CD14-positive monocyte (primary cell): ENCODE data around the gene RDH12. TPM values are rescaled to one million over a fixed set of nuclear protein-coding genes. Genes with fewer than 3 reads are reported as not detected.
A peak's percentile ranks its signal among the peaks of the same experiment; 100 is the strongest.

Source experiments
- DNase-seq, 3 donors: peaks; one replicate each; pipeline ENCODE4 v3.0.0-alpha.2; 2011 to 2022
- H2AFZ ChIP-seq: 2 replicates; pipeline ENCODE4 v1.6.0; 2012; ENCODE audit warnings: mild to moderate bottlenecking, low read depth, low read length, inconsistent platforms; ENCODE audit not compliant: insufficient read depth, poor library complexity, severe bottlenecking
- H3K27ac ChIP-seq, 2 donors: 1 replicate in 1 of 2; 2 replicates in 1 of 2; pipeline ENCODE4 v1.5.1; 2012 to 2013; ENCODE audit warnings: low read length in 2 of 2, control low read depth in 1 of 2, inconsistent platforms in 1 of 2, low read depth in 1 of 2, mild to moderate bottlenecking in 1 of 2
- H3K27me3 ChIP-seq, 2 donors: one replicate each; pipeline versions ENCODE4 v1.6.0 to v1.6.1; 2011 to 2013; ENCODE audit warnings: low read length in 2 of 2; ENCODE audit not compliant: control insufficient read depth in 2 of 2, insufficient read depth in 2 of 2
- H3K36me3 ChIP-seq, 2 donors: replicated peaks in 1 of 2; 1 replicate in 1 of 2; 2 replicates in 1 of 2; pipeline versions ENCODE4 v1.5.1 to v1.6.1; 2012 to 2013; ENCODE audit warnings: low read length in 2 of 2, control low read depth in 1 of 2, inconsistent platforms in 1 of 2, mild to moderate bottlenecking in 1 of 2; ENCODE audit not compliant: insufficient read depth in 2 of 2, control insufficient read depth in 1 of 2
- H3K4me1 ChIP-seq, 2 donors: 1 replicate in 1 of 2; 2 replicates in 1 of 2; pipeline versions ENCODE4 v1.5.1 to v1.6.1; 2012 to 2013; ENCODE audit warnings: low read length in 2 of 2, control low read depth in 1 of 2, inconsistent platforms in 1 of 2, mild to moderate bottlenecking in 1 of 2, moderate library complexity in 1 of 2; ENCODE audit not compliant: insufficient read depth in 2 of 2, control insufficient read depth in 1 of 2
- H3K4me2 ChIP-seq: replicated peaks from 2 replicates; pipeline ENCODE3; 2012; ENCODE audit warnings: low read length, moderate library complexity, mild to moderate bottlenecking; ENCODE audit not compliant: poor library complexity, severe bottlenecking; ENCODE audit errors: extremely low read depth
- H3K4me3 ChIP-seq, 3 experiments: fragments of 200-600 bp in 1 of 3; sonication (generic) in 1 of 3; replicated peaks in 1 of 3; 1 replicate in 2 of 3; 2 replicates in 1 of 3; pipeline ENCODE4 v1.5.1; 2011 to 2013; ENCODE audit warnings: low read length in 3 of 3, mild to moderate bottlenecking in 3 of 3, control low read depth in 2 of 3, low read depth in 2 of 3, inconsistent platforms in 1 of 3, moderate library complexity in 1 of 3
- H3K79me2 ChIP-seq: 2 replicates; pipeline ENCODE4 v1.6.0; 2012; ENCODE audit warnings: mild to moderate bottlenecking, control low read depth, inconsistent platforms, low read length, moderate library complexity; ENCODE audit not compliant: insufficient read depth
- H3K9ac ChIP-seq: 2 replicates; pipeline ENCODE4 v1.6.0; 2017; ENCODE audit warnings: low read length, mild to moderate bottlenecking; ENCODE audit not compliant: insufficient read depth, poor library complexity, severe bottlenecking
- H3K9me3 ChIP-seq, 2 donors: replicated peaks in 1 of 2; 1 replicate in 1 of 2; 2 replicates in 1 of 2; pipeline versions ENCODE4 v1.5.1 to v1.6.1; 2012 to 2013; ENCODE audit warnings: low read length in 2 of 2, control low read depth in 1 of 2; ENCODE audit not compliant: control insufficient read depth in 1 of 2, insufficient read depth in 1 of 2
- H4K20me1 ChIP-seq: 2 replicates; pipeline ENCODE4 v1.6.0; 2012; ENCODE audit warnings: mild to moderate bottlenecking, low read length, control low read depth, moderate library complexity; ENCODE audit not compliant: insufficient read depth
- H3K27ac Mint-ChIP-seq, 7 donors: one replicate each; pipeline ENCODE4 v1.8.0; 2020; ENCODE audit warnings: mild to moderate bottlenecking in 7 of 7, mixed read lengths in 7 of 7, moderate library complexity in 6 of 7, inconsistent platforms in 2 of 7
- H3K27me3 Mint-ChIP-seq, 3 donors: one replicate each; pipeline ENCODE4 v1.8.0; 2021 to 2022; ENCODE audit warnings: low read depth in 3 of 3, mild to moderate bottlenecking in 3 of 3, mixed read lengths in 3 of 3, moderate library complexity in 3 of 3, inconsistent platforms in 1 of 3
- H3K36me3 Mint-ChIP-seq, 2 donors: one replicate each; pipeline ENCODE4 v1.8.0; 2020; ENCODE audit warnings: mixed read lengths in 2 of 2, inconsistent platforms in 1 of 2, mild to moderate bottlenecking in 1 of 2
- H3K4me1 Mint-ChIP-seq: one replicate; pipeline ENCODE4 v1.8.0; 2020; ENCODE audit warnings: mild to moderate bottlenecking, mixed read lengths
- H3K4me3 Mint-ChIP-seq, 2 donors: one replicate each; pipeline ENCODE4 v1.8.0; 2020; ENCODE audit warnings: mild to moderate bottlenecking in 2 of 2, mixed read lengths in 2 of 2, moderate library complexity in 1 of 2
- H3K9me3 Mint-ChIP-seq, 7 donors: one replicate each; pipeline ENCODE4 v1.8.0; 2020 to 2022; ENCODE audit warnings: mixed read lengths in 7 of 7, mild to moderate bottlenecking in 6 of 7, moderate library complexity in 6 of 7, inconsistent platforms in 2 of 7
- CTCF ChIP-seq: fragments of 200-600 bp; IDR thresholded peaks from one replicate; pipeline ENCODE4 v1.8.0; 2022; ENCODE audit warnings: antibody characterized with exemption, mild to moderate bottlenecking
- WGBS: methylation state at CpG from one replicate; pipeline ENCODE4 v1.1.5; 2013; ENCODE audit warnings: missing lambda C conversion rate; ENCODE audit not compliant: insufficient coverage; 5-methylcytosine and 5-hydroxymethylcytosine counted together
- intact Hi-C, 2 donors: fragments of 100-400 bp; cut with micrococcal nuclease; formaldehyde crosslinking; loops; one replicate each; pipeline versions ENCODE4 v1.15.0 to v1.15.1; 2023
- polyA plus RNA-seq, 3 donors: library from polyadenylated mRNA; depleted of rRNA in 1 of 3; unstranded in 2 of 3; stranded (reverse) in 1 of 3; fragments of 300-500 nt in 2 of 3; fragments of >200 nt in 1 of 3; fragmentation: Illumina TruSeq in 2 of 3; gene quantifications; 1 replicate in 2 of 3; 2 replicates in 1 of 3; pipeline ENCODE4 v1.2.3, GENCODE V29; 2012 to 2021

The RDH12 gene
- polyA plus RNA-seq, 3 donors, result 0.17 TPM; not detected in 2

- Mint-ChIP-seq H3K27me3 (no peaks in the 10 kb centered on the region), H3K9me3 (no peaks in the 10 kb centered on the region), H3K4me1 (peaks cover 11% of the 10 kb centered on the region), H3K27ac (no peak overlapping the region), H3K4me3 (no peak overlapping the region), H3K36me3 (peaks cover 79 to 88% of the 10 kb centered on the region in 2 donors)
- Histone ChIP-seq H3K9ac (no peak overlapping the region), H3K36me3 (peaks cover 56 to 91% of the 10 kb centered on the region in 2 donors), H3K4me2 (no peak overlapping the region), H4K20me1 (no peaks in the 10 kb centered on the region), H3K4me1 (peaks cover 7 to 15% of the 10 kb centered on the region in 2 donors), H2AFZ (no peak overlapping the region), H3K9me3 (no peaks in the 10 kb centered on the region), H3K27ac (no peak overlapping the region), H3K27me3 (no peaks in the 10 kb centered on the region), H3K79me2 (no peaks in the 10 kb centered on the region), H3K4me3 (no peak overlapping the region)
- WGBS, result 100% methylated on average over 1 of the region's 2 CpGs
- intact Hi-C loops, result no loop called here
- no peak for TF ChIP-seq CTCF
- no peak for DNase-seq
These were observed 58.2 kb downstream of the RDH12 start for GRCh38 chr14:67759916-67760315.

GRCh38 chr14:67762051-67762450 is 60.4 kb downstream of the RDH12 start:
- no peaks in the 10 kb centered on the region for H3K9me3 ChIP-seq
- no peak overlapping the region for H3K4me2 ChIP-seq
- Mint-ChIP-seq H3K36me3 (peaks cover 69 to 79% of the 10 kb centered on the region in 2 donors), H3K4me3 (no peak overlapping the region), H3K9me3 (no peaks in the 10 kb centered on the region), H3K4me1 (peaks cover 33% of the 10 kb centered on the region), H3K27me3 (peaks cover 0 to 2% (median 0%) of the 10 kb centered on the region in 3 donors), H3K27ac (peak overlapping the region in 2 of 7 donors; percentile 40 to 70)
- TF ChIP-seq CTCF, result no peak
- no peaks in the 10 kb centered on the region for H3K27me3 ChIP-seq
- H3K4me1 ChIP-seq, result peaks cover 27 to 33% of the 10 kb centered on the region in 2 donors
- intact Hi-C loops, result no loop called here
- no peak overlapping the region for H3K27ac ChIP-seq
- no peak for DNase-seq
- H3K36me3 ChIP-seq, result peaks cover 47 to 83% of the 10 kb centered on the region in 2 donors
- H3K4me3 ChIP-seq, result no peak overlapping the region
- H2AFZ ChIP-seq, result no peak overlapping the region
- H4K20me1 ChIP-seq, result no peaks in the 10 kb centered on the region
- 69% methylated on average over 5 of the region's 5 CpGs for WGBS
- H3K9ac ChIP-seq, result no peak overlapping the region
- H3K79me2 ChIP-seq, result no peaks in the 10 kb centered on the region
